Measurements from ENCODE around the gene STK32B.

DNA sequence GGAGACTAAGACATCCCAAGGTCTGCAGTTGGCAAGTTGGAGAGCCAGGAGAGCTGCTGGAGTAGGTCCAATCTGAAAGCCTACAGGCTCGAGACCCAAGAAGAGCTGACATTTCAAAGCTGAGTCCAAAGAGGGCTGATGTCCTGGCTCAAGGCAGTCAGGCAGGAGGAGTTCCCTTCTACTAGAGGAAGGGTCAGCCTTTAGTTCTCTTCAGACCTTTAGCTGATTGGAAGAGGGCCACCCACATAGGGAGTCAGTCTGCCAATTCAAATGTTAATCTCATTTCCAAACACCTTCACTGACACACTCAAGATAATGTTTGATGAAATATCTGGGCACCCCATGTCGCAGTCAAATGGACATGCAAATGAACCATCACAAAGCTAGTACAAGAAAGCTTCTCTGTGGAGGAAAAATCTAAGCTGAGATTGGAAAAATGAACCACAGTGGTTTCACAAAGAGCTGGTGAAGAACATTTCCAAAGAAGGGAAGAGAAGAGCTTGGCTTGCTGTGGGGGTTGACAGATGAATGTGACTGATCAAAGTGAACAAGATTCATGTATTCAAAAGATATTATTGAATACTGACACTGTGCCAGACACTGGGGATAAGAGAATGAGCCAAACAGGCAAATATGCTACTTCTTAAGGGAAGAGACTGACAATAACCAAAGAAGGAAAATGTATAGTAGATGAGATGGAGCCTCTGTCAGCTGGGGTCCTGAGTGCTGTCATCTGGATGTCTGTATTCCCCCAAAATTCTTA, 61.2 kb downstream of the STK32B start:
- TF ChIP-seq, protein P1, sequence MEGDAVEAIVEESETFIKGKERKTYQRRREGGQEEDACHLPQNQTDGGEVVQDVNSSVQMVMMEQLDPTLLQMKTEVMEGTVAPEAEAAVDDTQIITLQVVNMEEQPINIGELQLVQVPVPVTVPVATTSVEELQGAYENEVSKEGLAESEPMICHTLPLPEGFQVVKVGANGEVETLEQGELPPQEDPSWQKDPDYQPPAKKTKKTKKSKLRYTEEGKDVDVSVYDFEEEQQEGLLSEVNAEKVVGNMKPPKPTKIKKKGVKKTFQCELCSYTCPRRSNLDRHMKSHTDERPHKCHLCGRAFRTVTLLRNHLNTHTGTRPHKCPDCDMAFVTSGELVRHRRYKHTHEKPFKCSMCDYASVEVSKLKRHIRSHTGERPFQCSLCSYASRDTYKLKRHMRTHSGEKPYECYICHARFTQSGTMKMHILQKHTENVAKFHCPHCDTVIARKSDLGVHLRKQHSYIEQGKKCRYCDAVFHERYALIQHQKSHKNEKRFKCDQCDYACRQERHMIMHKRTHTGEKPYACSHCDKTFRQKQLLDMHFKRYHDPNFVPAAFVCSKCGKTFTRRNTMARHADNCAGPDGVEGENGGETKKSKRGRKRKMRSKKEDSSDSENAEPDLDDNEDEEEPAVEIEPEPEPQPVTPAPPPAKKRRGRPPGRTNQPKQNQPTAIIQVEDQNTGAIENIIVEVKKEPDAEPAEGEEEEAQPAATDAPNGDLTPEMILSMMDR (IDR thresholded peaks at IDR 0.05): no peak
- TF ChIP-seq POLR2A (IDR thresholded peaks at IDR 0.05): no peak

All from lower leg skin (tissue), 3 donors.